T-helper 17 cell (primary cell): ENCODE results near the gene NOXO1. TPM values are rescaled to one million over a fixed set of nuclear protein-coding genes. Genes with fewer than 3 reads are reported as not detected.

Experiments used
- ATAC-seq: fragments of 150-1000 bp; cut with Tn5 transposase; 2 replicates; pipeline ENCODE4 v1.10.0; 2021; ENCODE audit warnings: mild to moderate bottlenecking, moderate library complexity
- DNase-seq, 3 donors: peaks; one replicate each; pipeline versions ENCODE4 v3.0.0 to v3.0.0-alpha.2; 2020 to 2021
- H3K9me3 ChIP-seq: one replicate; pipeline ENCODE4 v1.7.0; 2013; ENCODE audit warnings: low read length, mild to moderate bottlenecking; ENCODE audit not compliant: control insufficient read depth, poor library complexity, severe bottlenecking
- H3K27ac Mint-ChIP-seq: one replicate; pipeline ENCODE4 v1.8.0; 2022; ENCODE audit warnings: mild to moderate bottlenecking, moderate library complexity, mixed read lengths
- H3K27me3 Mint-ChIP-seq: one replicate; pipeline ENCODE4 v1.8.0; 2022; ENCODE audit warnings: mixed read lengths
- H3K36me3 Mint-ChIP-seq: one replicate; pipeline ENCODE4 v1.8.0; 2022; ENCODE audit warnings: low read depth, mixed read lengths
- H3K4me1 Mint-ChIP-seq: one replicate; pipeline ENCODE4 v1.8.0; 2022; ENCODE audit warnings: mild to moderate bottlenecking, mixed read lengths
- H3K4me3 Mint-ChIP-seq: one replicate; pipeline ENCODE4 v1.8.0; 2022; ENCODE audit warnings: mild to moderate bottlenecking, moderate library complexity, mixed read lengths
- total RNA-seq, 4 donors: library from RNA in 2 of 4; stranded (reverse) in 2 of 4; gene quantifications; one replicate each; pipeline ENCODE4 v1.2.3 and lab custom pipeline; 2022 to 2026

NOXO1 gene
- total RNA-seq, 2 donors from 2014 or later = 0.40 to 0.78 TPM

DNA sequence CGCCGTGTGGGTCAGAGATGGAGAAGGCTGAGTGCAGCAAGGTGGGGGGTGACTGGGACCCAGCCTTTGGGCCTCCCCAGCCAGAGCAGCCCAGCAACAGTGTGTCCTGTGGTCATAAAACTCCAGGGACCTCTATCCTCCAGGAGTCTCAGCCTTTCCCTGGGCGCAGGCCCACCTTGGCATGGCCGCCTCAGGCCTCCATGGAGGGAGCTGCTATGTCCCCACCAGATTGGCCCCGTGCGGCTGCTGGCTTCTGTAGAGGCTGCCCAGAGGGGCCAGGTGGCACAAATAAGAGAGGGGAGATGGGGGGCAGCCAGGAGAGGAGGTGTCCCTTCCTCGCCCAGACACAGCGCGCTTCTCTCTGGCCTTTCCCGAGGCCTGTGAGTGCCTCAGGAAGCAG is 5.9 kb upstream of the NOXO1 start:
- no peak for DNase-seq
- no peak overlapping the region for H3K27ac Mint-ChIP-seq
- ATAC-seq = no peak
- H3K27me3 Mint-ChIP-seq = peaks cover 9% of the 10 kb centered on the region
- peaks cover 16% of the 10 kb centered on the region for H3K4me1 Mint-ChIP-seq
- no peaks in the 10 kb centered on the region for H3K36me3 Mint-ChIP-seq
- H3K4me3 Mint-ChIP-seq = no peak overlapping the region
- H3K9me3 ChIP-seq = no peaks in the 10 kb centered on the region

DNA sequence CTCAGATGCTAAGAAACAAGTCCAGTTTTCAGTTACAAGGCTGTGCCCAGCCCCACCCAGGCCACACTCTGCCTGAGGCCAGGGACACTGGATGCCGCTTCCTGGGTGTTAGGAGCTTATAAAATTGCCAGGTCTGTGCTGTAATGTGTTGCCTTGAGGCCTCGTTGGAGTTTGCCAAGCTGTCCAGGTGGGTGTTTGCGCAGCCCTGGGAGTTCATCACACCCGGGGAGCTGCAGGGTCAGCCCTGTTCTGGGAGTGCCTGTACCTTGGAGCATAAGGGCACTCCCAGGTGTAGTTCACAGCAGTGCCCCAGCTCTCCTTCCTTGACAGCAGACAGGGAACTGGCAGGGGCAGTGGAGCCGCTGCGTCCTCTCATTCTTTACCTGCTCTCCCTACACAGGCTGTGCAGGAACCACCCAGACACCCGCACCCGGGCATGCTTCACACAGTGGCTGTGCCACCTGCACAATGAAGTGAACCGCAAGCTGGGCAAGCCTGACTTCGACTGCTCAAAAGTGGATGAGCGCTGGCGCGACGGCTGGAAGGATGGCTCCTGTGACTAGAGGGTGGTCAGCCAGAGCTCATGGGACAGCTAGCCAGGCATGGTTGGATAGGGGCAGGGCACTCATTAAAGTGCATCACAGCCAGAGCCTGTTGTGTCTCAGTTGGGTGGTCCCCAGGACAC is 4.3 kb upstream of the NOXO1 start:
- H3K4me1 Mint-ChIP-seq = peaks cover 14% of the 10 kb centered on the region
- H3K9me3 ChIP-seq = no peaks in the 10 kb centered on the region
- H3K27me3 Mint-ChIP-seq = peaks cover 21% of the 10 kb centered on the region
- H3K4me3 Mint-ChIP-seq = peak overlapping the region; percentile 87
- no peaks in the 10 kb centered on the region for H3K36me3 Mint-ChIP-seq
- DNase-seq = no peak
- no peak overlapping the region for H3K27ac Mint-ChIP-seq
- ATAC-seq = no peak

DNA sequence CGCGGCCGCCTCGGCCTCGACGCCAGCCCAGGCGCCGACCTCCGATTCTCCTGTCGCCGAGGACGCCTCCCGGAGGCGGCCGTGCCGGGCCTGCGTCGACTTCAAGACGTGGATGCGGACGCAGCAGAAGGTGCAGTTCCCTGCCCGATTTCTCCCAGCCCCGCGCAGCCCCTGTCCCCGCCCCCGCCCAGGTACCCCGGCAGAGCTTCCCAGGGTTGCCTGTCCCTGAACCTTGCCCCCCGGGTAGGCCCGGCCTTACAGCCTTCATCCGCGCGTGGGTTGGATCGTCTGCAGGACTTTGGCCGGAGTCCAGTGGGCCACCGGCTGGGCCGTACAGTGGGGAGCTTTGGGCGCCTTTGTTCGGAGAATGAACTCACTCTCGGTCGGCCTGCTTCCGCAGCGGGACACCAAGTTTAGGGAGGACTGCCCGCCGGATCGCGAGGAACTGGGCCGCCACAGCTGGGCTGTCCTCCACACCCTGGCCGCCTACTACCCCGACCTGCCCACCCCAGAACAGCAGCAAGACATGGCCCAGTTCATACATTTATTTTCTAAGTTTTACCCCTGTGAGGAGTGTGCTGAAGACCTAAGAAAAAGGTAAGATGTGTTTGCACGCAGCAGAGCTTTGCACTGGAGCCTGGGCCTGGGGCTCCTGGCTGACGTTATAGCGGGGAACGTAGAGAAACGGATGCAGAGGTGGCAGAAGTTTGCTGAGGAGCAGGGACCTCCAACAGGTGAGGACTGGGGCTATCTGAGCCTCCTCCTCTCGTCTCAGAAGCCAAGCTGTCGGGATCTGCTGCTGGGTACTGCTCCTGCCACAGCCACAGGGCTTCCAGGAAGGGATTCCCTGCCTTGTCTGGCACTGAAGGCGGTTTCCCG is 3.3 kb upstream of the NOXO1 start:
- no peaks in the 10 kb centered on the region for H3K9me3 ChIP-seq
- Mint-ChIP-seq H3K4me3 (peak overlapping the region; percentile 87), H3K36me3 (no peaks in the 10 kb centered on the region), H3K4me1 (peaks cover 14% of the 10 kb centered on the region), H3K27me3 (peaks cover 23% of the 10 kb centered on the region), H3K27ac (peak overlapping the region; percentile 41)
- ATAC-seq = peak; percentile 47
- no peak for DNase-seq

DNA sequence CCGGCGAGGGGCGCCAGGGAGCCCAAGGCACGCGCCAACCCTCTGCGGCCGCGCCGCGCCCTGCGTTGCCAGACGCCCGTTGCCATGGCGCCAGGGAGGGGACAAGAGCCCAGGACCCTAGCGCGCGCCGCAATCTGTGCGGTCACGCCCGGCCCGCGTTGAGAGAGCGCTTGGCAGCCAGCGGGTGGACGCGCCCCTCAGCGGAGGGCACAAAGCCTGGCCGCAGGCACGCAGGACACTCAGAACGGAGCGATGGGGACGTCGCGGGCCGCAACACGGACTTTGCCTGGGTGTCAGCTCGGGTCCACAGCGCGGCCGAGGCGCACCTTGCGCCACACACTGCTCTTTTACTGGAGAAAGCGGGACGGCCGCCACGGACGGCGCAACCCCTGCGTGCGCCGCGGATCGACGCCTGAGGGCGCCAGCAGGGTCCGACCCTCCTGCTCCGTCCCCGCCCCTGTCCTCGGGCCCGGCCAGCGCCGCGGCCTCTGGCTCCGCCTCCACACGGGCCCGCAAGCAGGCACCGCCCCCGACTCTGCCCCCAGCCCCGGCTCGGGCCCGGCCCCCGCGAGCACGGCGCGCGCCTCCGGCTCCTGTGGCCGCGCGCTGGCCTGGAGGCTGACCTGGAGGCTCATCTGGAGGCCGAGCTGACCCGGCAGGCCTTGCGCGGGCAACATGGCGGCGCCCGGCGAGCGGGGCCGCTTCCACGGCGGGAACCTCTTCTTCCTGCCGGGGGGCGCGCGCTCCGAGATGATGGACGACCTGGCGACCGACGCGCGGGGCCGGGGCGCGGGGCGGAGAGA is 2.5 kb upstream of the NOXO1 start, which contains the start of gene GFER:
TSS of gene GFER (plus strand) at position 650 of the 803 bp plus-strand sequence. CDS start at position 676, 26 bp downstream.
- DNase-seq (peak; percentile 39 to 55 (median 51)), ATAC-seq (peak; percentile 69)
- H3K36me3 Mint-ChIP-seq = no peaks in the 10 kb centered on the region
- peaks cover 12% of the 10 kb centered on the region for H3K4me1 Mint-ChIP-seq
- no peaks in the 10 kb centered on the region for H3K9me3 ChIP-seq
- H3K27me3 Mint-ChIP-seq = peaks cover 20% of the 10 kb centered on the region
- H3K4me3 Mint-ChIP-seq = peak within 1 kb of the TSS; percentile 87
- H3K27ac Mint-ChIP-seq = peak within 1 kb of the TSS; percentile 41

DNA sequence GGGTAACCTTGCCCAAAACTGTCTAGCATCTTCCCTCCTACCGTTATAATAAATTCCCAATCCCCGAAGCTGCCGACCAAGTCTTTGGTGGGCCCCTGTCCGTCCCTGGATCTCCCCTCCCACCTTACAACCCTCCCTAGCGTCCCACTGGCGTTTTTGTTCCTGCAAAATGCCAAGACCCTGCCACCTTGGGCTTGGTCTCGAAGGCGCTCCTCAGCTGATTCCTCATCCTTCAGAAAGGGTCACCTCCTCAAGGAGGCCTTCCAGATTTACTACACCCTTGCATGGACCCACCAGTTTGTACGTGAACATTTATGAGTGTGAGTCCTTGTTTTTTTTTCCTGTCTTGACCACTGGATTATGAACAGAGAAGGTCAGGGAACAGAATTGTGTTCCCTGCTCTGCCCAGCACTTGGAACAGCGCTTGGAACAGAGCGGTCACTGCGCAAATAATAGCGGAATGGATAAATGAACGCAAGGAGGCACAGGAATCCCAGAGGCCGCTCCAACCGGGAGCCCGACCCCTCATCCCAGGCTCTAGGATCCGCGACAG is 1.8 kb upstream of the NOXO1 start:
- H3K36me3 Mint-ChIP-seq = no peaks in the 10 kb centered on the region
- ATAC-seq (no peak), DNase-seq (no peak)
- peak overlapping the region; percentile 87 for H3K4me3 Mint-ChIP-seq
- H3K27ac Mint-ChIP-seq = no peak overlapping the region
- H3K27me3 Mint-ChIP-seq = peaks cover 18% of the 10 kb centered on the region
- H3K4me1 Mint-ChIP-seq = peaks cover 12% of the 10 kb centered on the region
- no peaks in the 10 kb centered on the region for H3K9me3 ChIP-seq

DNA sequence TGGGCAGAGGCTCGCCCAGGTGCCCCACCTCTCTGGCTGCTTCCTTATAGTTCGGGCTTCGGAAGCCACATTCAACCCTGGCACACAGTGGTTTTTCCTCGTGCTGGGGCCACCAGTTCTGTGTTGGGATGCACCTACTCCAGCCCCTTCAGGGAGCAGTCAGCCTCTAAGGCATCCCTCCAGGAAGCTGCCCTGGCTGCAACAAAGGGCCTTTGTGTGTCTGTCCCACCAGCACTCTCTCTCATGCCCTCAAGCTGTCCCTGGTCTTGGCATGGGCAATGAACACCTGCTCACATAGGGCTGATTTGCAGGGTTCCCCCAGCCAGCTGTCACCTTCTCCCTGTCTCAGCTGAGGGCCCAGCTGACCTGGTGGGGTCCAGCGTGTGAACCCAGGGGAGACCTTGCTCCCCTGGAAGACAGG is 754 bp upstream of the NOXO1 start:
- Mint-ChIP-seq H3K36me3 (no peaks in the 10 kb centered on the region), H3K27ac (no peak overlapping the region), H3K27me3 (peaks cover 18% of the 10 kb centered on the region), H3K4me3 (no peak overlapping the region), H3K4me1 (peaks cover 12% of the 10 kb centered on the region)
- ATAC-seq (no peak), DNase-seq (no peak)
- H3K9me3 ChIP-seq = no peaks in the 10 kb centered on the region

DNA sequence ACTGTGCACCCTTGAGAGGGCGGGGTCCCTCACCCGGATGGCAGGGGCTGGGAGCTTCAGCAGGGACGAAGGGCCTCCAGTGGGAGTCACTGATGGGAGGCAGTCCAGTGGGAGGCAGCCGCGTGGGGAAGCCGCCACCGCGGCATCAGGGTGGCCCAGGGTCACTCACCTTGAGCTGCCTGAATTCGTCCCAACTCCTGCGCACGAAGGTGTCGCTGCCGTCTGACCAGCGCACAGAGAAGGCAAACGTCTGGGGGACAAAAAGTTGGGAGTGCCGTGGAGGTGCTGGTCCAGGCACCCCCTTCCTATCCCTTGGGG is 540 bp downstream of the NOXO1 start:
- DNase-seq = no peak
- Mint-ChIP-seq H3K36me3 (peaks cover 5% of the 10 kb centered on the region), H3K27me3 (peaks cover 18% of the 10 kb centered on the region), H3K4me3 (no peak overlapping the region), H3K27ac (no peak overlapping the region), H3K4me1 (peaks cover 7% of the 10 kb centered on the region)
- ATAC-seq = no peak
- H3K9me3 ChIP-seq = no peaks in the 10 kb centered on the region

DNA sequence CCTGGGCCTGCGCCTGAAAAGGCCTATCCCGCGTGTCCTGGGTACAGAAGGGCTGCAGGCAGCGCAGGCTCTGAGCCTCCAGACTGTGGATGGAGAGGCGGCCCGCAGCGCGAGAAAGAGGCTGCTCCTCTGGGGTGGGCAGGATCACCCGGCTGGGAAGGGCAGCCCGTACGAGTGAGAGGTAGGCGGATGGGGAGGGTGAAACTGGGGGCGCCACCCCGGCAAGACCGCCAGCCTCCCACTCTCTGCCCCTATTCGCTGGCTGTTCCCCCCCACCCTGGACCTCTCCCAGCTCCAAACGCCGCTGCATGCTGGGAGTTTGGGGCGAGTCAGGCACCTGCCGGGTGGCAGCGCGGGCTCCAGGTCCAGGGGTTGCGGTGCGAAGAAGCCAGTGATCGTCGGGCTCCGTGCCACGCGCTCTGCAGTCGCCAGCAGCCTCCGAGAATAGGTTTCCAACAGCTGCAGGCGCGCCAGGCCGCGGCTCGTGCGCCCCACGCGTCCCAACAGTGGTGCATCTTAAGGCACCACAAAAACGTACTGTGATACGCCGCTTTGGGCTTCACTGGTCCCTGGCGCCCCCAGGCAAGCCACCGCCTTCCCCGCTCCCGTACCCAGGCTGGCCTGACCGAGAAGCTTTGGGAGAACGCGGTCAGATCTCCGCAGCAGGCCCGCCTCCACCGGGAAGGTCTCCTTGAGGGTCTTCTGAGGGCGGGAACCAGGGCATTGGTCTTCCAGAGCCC is 1.1 kb downstream of the NOXO1 start:
- ATAC-seq = no peak
- Mint-ChIP-seq H3K27ac (no peak overlapping the region), H3K4me3 (no peak overlapping the region), H3K27me3 (peaks cover 18% of the 10 kb centered on the region), H3K36me3 (peaks cover 5% of the 10 kb centered on the region), H3K4me1 (peaks cover 7% of the 10 kb centered on the region)
- H3K9me3 ChIP-seq = no peaks in the 10 kb centered on the region
- DNase-seq = no peak

DNA sequence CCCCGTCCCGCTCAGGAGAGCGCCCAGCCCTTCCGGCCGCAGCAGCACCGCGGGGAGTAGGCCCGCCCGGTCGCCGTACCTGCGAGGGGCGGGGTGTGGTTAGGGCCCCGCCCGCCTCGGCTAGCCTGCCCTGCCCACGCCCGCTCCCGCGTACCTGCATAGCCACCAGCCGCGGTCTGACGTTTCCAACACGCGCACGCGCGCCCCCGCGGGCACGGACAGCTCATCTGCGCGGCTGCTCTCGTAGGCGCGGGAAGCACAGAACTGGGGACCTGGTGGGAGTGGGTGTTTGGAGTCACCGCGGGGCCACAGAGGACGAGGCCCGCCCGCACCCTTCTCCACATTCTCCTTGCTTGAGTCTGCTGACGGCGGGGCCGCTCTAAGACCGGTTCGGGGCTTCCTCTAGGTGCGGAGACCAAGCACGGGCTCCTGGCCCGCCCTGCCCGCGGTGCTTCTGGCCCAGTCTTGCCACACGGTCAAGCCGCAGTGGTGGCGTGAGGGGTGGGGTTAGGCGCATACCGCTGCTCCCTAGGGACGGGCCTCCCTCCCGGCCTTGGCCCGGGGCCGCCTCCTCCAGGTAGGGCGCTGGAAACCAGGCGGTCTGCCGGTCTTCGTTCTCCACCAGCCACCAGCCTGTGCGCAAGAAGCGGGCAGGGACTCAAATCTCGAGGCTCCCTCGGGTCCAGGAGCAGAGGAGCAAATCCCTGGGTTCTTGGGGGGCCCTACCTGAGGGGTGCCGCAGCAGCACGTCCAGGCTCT is 1.8 kb downstream of the NOXO1 start:
- Mint-ChIP-seq H3K27me3 (peaks cover 18% of the 10 kb centered on the region), H3K4me1 (peaks cover 4% of the 10 kb centered on the region), H3K36me3 (peaks cover 5% of the 10 kb centered on the region), H3K4me3 (peak overlapping the region; percentile 57), H3K27ac (no peak overlapping the region)
- DNase-seq (no peak), ATAC-seq (peak; percentile 41)
- no peaks in the 10 kb centered on the region for H3K9me3 ChIP-seq

DNA sequence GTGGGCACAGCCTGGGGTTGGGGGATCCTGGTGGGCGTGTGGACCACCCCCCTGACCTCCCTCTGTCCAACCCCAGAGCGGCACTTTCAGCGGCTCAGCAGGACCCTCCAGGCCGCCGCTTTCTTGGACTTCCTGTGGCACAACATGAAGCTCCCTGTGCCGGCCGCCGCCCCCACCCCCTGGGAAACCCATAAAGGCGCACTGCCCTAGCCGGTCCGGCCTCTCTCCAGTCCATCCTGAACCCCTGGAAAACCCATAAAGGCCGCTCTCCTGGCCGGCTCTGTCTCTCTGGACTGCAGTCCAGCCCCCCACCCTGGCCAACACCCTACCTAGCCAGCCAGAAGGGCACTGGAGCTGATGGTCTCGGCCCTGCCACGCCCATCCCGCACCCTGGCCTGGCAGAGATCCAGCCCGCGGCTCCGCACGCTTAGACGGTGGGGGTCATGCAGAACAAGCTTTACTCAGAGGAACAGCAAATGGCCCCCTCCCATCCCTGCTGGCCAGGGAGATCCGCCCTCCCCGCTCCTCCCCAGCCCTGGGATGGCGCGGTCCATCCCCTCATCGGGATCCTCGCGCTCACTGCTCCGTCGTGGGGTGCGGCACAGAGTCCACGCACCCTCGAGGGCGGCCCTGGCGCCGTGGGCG is 2.7 kb downstream of the NOXO1 start:
- DNase-seq = no peak
- H3K9me3 ChIP-seq = no peaks in the 10 kb centered on the region
- Mint-ChIP-seq H3K4me1 (peaks cover 4% of the 10 kb centered on the region), H3K27ac (no peak overlapping the region), H3K36me3 (peaks cover 5% of the 10 kb centered on the region), H3K27me3 (peaks cover 18% of the 10 kb centered on the region), H3K4me3 (no peak overlapping the region)
- no peak for ATAC-seq

DNA sequence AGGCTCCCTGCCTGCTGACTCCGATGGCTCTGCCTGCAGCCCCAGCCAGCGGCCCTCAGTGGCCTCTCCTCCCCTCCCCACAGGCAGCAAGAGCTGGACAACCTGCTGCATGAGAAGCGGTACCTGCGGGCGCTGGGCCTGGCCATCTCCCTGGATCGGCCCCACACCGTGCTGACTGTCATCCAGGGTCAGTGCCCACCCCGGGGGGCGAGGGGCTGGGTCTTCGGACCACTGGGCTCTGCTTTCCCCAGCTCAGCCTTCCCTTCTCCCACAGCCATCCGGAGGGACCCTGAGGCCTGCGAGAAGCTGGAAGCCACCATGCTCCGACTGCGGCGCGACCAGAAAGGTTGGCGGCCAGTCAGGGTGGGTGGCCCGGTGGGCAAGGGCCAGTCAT is 3.4 kb downstream of the NOXO1 start:
- H3K9me3 ChIP-seq = no peaks in the 10 kb centered on the region
- Mint-ChIP-seq H3K27me3 (peaks cover 14% of the 10 kb centered on the region), H3K36me3 (peaks cover 5% of the 10 kb centered on the region), H3K4me3 (no peak overlapping the region), H3K27ac (no peak overlapping the region), H3K4me1 (peaks cover 6% of the 10 kb centered on the region)
- ATAC-seq = no peak
- DNase-seq = no peak
